Right lobe of liver (tissue), 4 donors: ENCODE measurements around the gene RSPH6A.

Source experiments
- POLR2A ChIP-seq: fragments of 450-650 bp; IDR thresholded peaks from one replicate; pipeline ENCODE4 v1.6.1; 2017; ENCODE audit warnings: antibody characterized with exemption, mild to moderate bottlenecking
- TF ChIP-seq, protein P1 (sequence below), 4 donors: fragments of 200-600 bp in 3 of 4; fragments of 450-650 bp in 1 of 4; IDR thresholded peaks; one replicate each; pipeline versions ENCODE4 v1.5.1 to v1.8.0; 2016 to 2022; ENCODE audit warnings: antibody characterized with exemption in 4 of 4, mild to moderate bottlenecking in 2 of 4
- donor health status: DM: no; HTN: no; CAD: no.
- donor health status: DM: no; HTN: no; CAD: no.
- donor health status: DM: no; HTN: yes; CAD: no.

DNA sequence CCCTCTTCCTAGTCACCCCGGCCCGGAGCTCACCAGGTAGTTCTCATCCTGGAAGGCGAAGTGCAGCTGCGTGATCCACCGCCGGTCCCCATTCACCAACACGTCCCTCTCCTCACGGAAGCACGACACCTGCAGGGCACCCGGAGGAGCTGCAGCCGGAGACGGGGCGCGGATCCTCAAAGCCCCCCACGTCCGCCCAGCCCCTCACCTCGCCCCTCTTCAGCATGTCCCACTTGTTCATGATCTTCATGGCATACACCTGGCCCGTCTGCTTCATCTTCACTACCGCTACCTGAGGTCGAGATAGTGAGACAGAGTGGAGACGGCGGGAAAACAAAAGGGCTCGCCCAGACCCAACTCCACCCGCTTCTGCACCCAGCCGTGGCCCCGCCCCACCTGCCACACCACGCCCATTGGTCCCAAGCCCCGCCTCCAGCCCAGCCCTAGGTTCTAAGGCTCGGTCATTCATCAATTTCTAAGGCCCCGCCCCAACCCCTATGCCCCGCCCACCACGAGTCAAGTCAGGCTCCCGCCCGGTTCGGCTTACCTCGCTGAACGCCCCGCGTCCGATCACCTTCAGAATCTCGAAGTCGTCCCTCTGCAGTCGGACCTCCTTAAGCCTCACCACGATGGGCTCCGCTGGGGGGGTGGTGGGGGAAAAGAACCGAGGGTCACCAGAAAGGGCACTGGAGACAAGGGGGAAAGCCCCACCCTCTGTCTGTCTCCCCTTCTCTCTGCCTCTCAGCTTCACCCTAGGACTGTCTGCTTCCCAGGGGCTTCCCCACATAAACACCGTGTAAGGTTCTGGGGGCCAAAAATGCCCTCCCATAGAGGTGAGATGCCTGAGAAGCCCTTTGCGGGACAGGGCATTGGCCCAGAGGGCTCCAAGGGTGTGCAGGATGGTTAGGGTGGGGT is 35.6 kb downstream of the RSPH6A start:
- no peak for TF ChIP-seq POLR2A
- TF ChIP-seq, protein P1, sequence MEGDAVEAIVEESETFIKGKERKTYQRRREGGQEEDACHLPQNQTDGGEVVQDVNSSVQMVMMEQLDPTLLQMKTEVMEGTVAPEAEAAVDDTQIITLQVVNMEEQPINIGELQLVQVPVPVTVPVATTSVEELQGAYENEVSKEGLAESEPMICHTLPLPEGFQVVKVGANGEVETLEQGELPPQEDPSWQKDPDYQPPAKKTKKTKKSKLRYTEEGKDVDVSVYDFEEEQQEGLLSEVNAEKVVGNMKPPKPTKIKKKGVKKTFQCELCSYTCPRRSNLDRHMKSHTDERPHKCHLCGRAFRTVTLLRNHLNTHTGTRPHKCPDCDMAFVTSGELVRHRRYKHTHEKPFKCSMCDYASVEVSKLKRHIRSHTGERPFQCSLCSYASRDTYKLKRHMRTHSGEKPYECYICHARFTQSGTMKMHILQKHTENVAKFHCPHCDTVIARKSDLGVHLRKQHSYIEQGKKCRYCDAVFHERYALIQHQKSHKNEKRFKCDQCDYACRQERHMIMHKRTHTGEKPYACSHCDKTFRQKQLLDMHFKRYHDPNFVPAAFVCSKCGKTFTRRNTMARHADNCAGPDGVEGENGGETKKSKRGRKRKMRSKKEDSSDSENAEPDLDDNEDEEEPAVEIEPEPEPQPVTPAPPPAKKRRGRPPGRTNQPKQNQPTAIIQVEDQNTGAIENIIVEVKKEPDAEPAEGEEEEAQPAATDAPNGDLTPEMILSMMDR (IDR thresholded peaks at IDR 0.05): peak; percentile 51 to 66 (median 60)
